ENCODE measurements around the gene PRKN.

The PRKN gene

DNA sequence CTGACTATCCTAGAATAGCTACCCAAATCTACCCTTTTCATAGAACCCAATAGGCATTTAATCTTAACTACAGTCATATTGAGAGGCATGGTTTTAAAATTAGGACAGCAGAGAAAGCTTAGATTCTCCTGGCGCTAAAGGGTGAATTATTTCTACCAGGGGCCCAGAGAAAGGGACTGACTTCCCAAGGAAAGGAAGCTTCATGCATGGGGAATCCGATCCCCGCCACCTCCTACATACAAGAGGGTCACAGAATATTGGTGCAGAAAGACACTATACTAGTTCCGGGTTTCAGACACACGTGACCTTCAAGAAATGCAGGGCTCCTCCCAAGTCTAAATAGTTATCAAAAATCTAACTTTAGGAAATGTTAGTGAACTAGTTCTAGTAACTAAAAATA, 130.9 kb downstream of the PRKN start:
- TF ChIP-seq FOXA1 (IDR thresholded peaks at IDR 0.05), result no peak
- TF ChIP-seq ELF4 (IDR thresholded peaks at IDR 0.05), result no peak
- no peak for TF ChIP-seq BHLHE40 (IDR thresholded peaks at IDR 0.05; ENCODE audit: borderline replicate concordance)
- TF ChIP-seq FOXM1 (IDR thresholded peaks at IDR 0.05; ENCODE audit: borderline replicate concordance), result no peak
- TF ChIP-seq CTBP1 (IDR thresholded peaks at IDR 0.05; ENCODE audit: borderline replicate concordance), result no peak
- TF ChIP-seq ARNT (IDR thresholded peaks at IDR 0.05), result no peak
- TF ChIP-seq L3MBTL2 (conservative IDR thresholded peaks at IDR 0.05), result no peak
- no peak for TF ChIP-seq SUZ12 (IDR thresholded peaks at IDR 0.05)
- TF ChIP-seq PKNOX1 (IDR thresholded peaks at IDR 0.05), result no peak
- no peak for TF ChIP-seq SP1 (IDR thresholded peaks at IDR 0.05)
- no peak for TF ChIP-seq NFRKB (IDR thresholded peaks at IDR 0.05)
- TF ChIP-seq ZNF384 (IDR thresholded peaks at IDR 0.05), result no peak
- no peak for TF ChIP-seq LEF1 (IDR thresholded peaks at IDR 0.05; ENCODE audit: borderline replicate concordance)
- TF ChIP-seq FOXK2 (IDR thresholded peaks at IDR 0.05), result no peak
- TF ChIP-seq TARDBP (IDR thresholded peaks at IDR 0.05), result no peak
- TF ChIP-seq HDGF (IDR thresholded peaks at IDR 0.05; ENCODE audit: borderline replicate concordance), result no peak
- CTCF ChIA-PET, result no interaction called here
- no peak for DNase-seq (ENCODE audit: extremely low spot score)
- POLR2A ChIA-PET, result no interaction called here

DNA sequence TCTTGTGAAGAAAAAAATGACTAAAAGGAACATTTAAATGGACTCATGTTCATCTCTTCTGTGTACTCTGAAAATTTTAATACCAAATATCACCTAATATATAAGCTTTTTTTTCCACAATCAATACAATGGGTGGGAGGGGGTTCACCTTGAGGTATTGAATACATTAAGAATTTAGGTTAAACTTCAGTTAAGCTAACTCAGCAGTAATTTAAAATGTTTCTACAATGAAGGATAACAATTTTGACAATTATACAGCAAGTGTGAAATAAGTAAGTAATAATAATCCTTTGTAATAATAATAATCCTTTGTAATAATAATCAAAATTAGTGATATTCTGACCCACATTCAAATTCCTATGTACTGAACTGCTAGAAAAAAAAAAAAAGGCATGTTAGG, 136.0 kb downstream of the PRKN start:
- DNase-seq (ENCODE audit: extremely low spot score), result no peak
- ChIA-PET POLR2A (no interaction called here), CTCF (interaction anchor here (0.6 kb wide), 1 partner anchor 576 kb away, joined by 3 read pairs; no protein-coding TSS in a partner anchor)
- TF ChIP-seq TARDBP (IDR thresholded peaks at IDR 0.05) (no peak), LEF1 (IDR thresholded peaks at IDR 0.05; ENCODE audit: borderline replicate concordance) (no peak), ELF4 (IDR thresholded peaks at IDR 0.05) (no peak), CTBP1 (IDR thresholded peaks at IDR 0.05; ENCODE audit: borderline replicate concordance) (no peak), ARNT (IDR thresholded peaks at IDR 0.05) (no peak), SUZ12 (IDR thresholded peaks at IDR 0.05) (no peak), L3MBTL2 (conservative IDR thresholded peaks at IDR 0.05) (no peak), FOXA1 (IDR thresholded peaks at IDR 0.05) (no peak), FOXM1 (IDR thresholded peaks at IDR 0.05; ENCODE audit: borderline replicate concordance) (no peak), BHLHE40 (IDR thresholded peaks at IDR 0.05; ENCODE audit: borderline replicate concordance) (no peak), ZNF384 (IDR thresholded peaks at IDR 0.05) (no peak), FOXK2 (IDR thresholded peaks at IDR 0.05) (no peak), HDGF (IDR thresholded peaks at IDR 0.05; ENCODE audit: borderline replicate concordance) (no peak), SP1 (IDR thresholded peaks at IDR 0.05) (no peak), PKNOX1 (IDR thresholded peaks at IDR 0.05) (no peak), NFRKB (IDR thresholded peaks at IDR 0.05) (no peak)

DNA sequence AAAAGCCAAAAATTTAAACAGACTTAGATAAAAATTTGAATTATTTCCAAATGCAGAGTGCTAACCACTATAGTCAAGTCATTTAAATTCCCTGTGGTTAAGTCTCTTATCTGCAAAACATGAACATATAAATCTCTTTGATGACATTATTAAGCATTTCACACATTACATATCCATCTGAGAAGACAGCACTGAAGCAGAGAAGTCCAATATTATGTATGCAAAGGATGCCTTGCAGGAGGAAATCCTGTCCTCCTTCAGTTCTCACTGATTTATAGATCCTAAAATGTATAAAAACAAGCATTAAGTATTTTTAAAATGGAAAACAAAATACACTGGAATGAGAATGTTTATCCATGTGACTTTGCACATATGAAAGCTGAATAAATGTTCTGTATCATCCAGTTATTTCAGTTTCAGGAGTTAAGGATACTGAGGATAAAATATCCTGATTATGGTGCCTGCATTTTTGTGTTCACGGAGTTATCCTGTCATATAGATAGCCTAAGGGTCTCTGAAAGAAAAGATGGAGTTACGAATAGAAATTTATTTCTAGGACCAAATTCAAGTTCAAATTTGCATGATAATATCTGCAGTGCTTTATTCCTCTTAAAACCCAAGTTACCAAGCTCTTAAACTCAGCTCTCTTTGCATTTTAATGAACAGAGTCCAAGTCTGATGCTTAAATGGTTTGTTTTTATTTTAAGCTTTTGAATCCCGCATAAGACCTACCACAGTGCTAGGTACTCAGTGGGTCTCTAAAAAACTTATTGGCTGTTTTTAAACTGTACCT, 145.4 kb downstream of the PRKN start:
- TF ChIP-seq PKNOX1 (IDR thresholded peaks at IDR 0.05) (no peak; the same call in 1 of the 2 replicates), ARNT (IDR thresholded peaks at IDR 0.05) (no peak), ZNF384 (IDR thresholded peaks at IDR 0.05) (no peak), CTBP1 (IDR thresholded peaks at IDR 0.05; ENCODE audit: borderline replicate concordance) (no peak), FOXA1 (IDR thresholded peaks at IDR 0.05) (no peak), TARDBP (IDR thresholded peaks at IDR 0.05) (no peak), FOXM1 (IDR thresholded peaks at IDR 0.05; ENCODE audit: borderline replicate concordance) (no peak), HDGF (IDR thresholded peaks at IDR 0.05; ENCODE audit: borderline replicate concordance) (no peak)
- ChIA-PET CTCF (no interaction called here), POLR2A (interaction anchor here (0.6 kb wide), 1 partner anchor 13 kb away, joined by 3 read pairs; no protein-coding TSS in a partner anchor)
- DNase-seq (ENCODE audit: extremely low spot score), result no peak

DNA sequence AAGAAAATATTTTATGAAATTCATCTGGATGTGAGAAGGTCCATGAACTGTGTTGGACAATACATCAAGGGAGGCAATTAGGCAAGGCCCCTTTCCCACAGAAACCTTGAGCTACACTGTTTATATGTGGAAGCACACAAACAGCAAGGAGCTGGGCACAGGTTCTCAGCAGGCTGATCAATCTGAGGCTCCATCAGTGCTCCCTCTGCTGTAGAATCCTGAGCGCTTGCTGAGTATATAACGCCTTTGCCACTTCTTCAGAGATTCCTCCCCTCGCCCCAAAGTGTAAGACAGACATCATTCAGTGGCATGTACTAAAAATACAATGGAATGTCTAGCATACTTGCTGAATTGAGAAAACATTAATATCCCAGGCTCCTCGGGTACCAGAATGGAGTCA, 146.9 kb downstream of the PRKN start:
- no peak for DNase-seq (ENCODE audit: extremely low spot score)
- TF ChIP-seq ZNF384 (IDR thresholded peaks at IDR 0.05) (no peak), L3MBTL2 (conservative IDR thresholded peaks at IDR 0.05) (no peak), NFRKB (IDR thresholded peaks at IDR 0.05) (no peak), SUZ12 (IDR thresholded peaks at IDR 0.05) (no peak), ELF4 (IDR thresholded peaks at IDR 0.05) (no peak), TARDBP (IDR thresholded peaks at IDR 0.05) (no peak), CTBP1 (IDR thresholded peaks at IDR 0.05; ENCODE audit: borderline replicate concordance) (no peak), FOXK2 (IDR thresholded peaks at IDR 0.05) (no peak), FOXA1 (IDR thresholded peaks at IDR 0.05) (no peak), ARNT (IDR thresholded peaks at IDR 0.05) (no peak), BHLHE40 (IDR thresholded peaks at IDR 0.05; ENCODE audit: borderline replicate concordance) (no peak), LEF1 (IDR thresholded peaks at IDR 0.05; ENCODE audit: borderline replicate concordance) (no peak), HDGF (IDR thresholded peaks at IDR 0.05; ENCODE audit: borderline replicate concordance) (no peak), FOXM1 (IDR thresholded peaks at IDR 0.05; ENCODE audit: borderline replicate concordance) (no peak), SP1 (IDR thresholded peaks at IDR 0.05) (no peak), PKNOX1 (IDR thresholded peaks at IDR 0.05) (no peak)
- POLR2A ChIA-PET, result interaction anchor here (0.6 kb wide), 1 partner anchor 606 kb away, joined by 3 read pairs; no protein-coding TSS in a partner anchor
- CTCF ChIA-PET, result no interaction called here

DNA sequence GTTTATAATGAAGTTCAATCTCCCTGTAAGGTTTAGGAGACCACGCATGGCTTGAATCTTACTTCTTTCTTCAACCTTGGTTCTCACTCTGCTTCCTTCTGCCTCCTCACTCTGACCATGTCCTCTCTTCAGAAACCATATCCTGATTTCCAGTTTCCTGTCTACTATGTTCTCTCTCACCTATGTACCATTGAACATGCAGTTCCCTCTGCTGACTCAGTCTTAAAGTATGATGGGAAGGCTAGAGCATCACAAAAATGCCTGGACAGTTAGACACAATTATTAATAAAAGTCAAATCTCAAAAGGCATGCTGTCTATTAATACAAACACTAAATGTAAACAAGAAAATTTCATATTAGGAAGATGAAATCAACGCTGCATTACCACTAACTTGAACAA, 151.6 kb downstream of the PRKN start:
- POLR2A ChIA-PET, result no interaction called here
- CTCF ChIA-PET, result no interaction called here
- TF ChIP-seq NFRKB (IDR thresholded peaks at IDR 0.05) (no peak), LEF1 (IDR thresholded peaks at IDR 0.05; ENCODE audit: borderline replicate concordance) (no peak), CTBP1 (IDR thresholded peaks at IDR 0.05; ENCODE audit: borderline replicate concordance) (no peak), FOXA1 (IDR thresholded peaks at IDR 0.05) (no peak), PKNOX1 (IDR thresholded peaks at IDR 0.05) (no peak), SUZ12 (IDR thresholded peaks at IDR 0.05) (no peak), L3MBTL2 (conservative IDR thresholded peaks at IDR 0.05) (no peak), ELF4 (IDR thresholded peaks at IDR 0.05) (no peak), ZNF384 (IDR thresholded peaks at IDR 0.05) (no peak), ARNT (IDR thresholded peaks at IDR 0.05) (no peak), FOXK2 (IDR thresholded peaks at IDR 0.05) (no peak), HDGF (IDR thresholded peaks at IDR 0.05; ENCODE audit: borderline replicate concordance) (no peak)
- DNase-seq (ENCODE audit: extremely low spot score), result no peak

Data from HEK293T (cell line).